Heart right ventricle (tissue), 16 donors: ENCODE measurements around the gene RHCG. TPM values are rescaled to one million over a fixed set of nuclear protein-coding genes. Genes with fewer than 3 reads are reported as not detected.

Experiments
- ATAC-seq, 8 donors: fragments of 200-7000 bp; cut with Tn5 transposase; one replicate each; pipeline ENCODE4 v1.9.1; 2020; ENCODE audit warnings: mild to moderate bottlenecking in 8 of 8, moderate library complexity in 8 of 8, moderate number of reproducible peaks in 1 of 8
- DNase-seq, 2 donors: peaks; one replicate each; pipeline ENCODE4 v3.0.0-alpha.2; 2020
- H3K27ac ChIP-seq, 10 donors: fragments of 200-600 bp; sonication (generic) in 2 of 10; one replicate each; pipeline versions ENCODE4 v1.5.0 to v1.8.0; 2020 to 2022; ENCODE audit warnings: mild to moderate bottlenecking in 3 of 10
- H3K27me3 ChIP-seq, 7 donors: fragments of 200-600 bp; one replicate each; pipeline ENCODE4 v1.8.0; 2021 to 2022; ENCODE audit warnings: mild to moderate bottlenecking in 2 of 7
- H3K36me3 ChIP-seq, 9 donors: fragments of 200-600 bp; sonication (generic) in 1 of 9; one replicate each; pipeline versions ENCODE4 v1.5.0 to v1.8.0; 2020 to 2022; ENCODE audit warnings: mild to moderate bottlenecking in 2 of 9
- H3K4me1 ChIP-seq, 9 donors: fragments of 200-600 bp; sonication (generic) in 1 of 9; one replicate each; pipeline versions ENCODE4 v1.5.0 to v1.8.0; 2020 to 2022; ENCODE audit warnings: mild to moderate bottlenecking in 4 of 9
- H3K4me3 ChIP-seq, 10 donors: fragments of 200-600 bp; sonication (generic) in 2 of 10; one replicate each; pipeline versions ENCODE4 v1.5.0 to v1.8.0; 2020 to 2022; ENCODE audit warnings: mild to moderate bottlenecking in 7 of 10, moderate library complexity in 2 of 10
- H3K9me3 ChIP-seq, 11 donors: fragments of 200-600 bp in 10 of 11; sonication (generic) in 2 of 11; one replicate each; pipeline versions ENCODE4 v1.5.0 to v1.8.0; 2013 to 2022; ENCODE audit warnings: mild to moderate bottlenecking in 2 of 11, control low read depth in 1 of 11, moderate library complexity in 1 of 11
- CTCF ChIP-seq, 9 donors: fragments of 200-600 bp; sonication (generic) in 2 of 9; IDR thresholded peaks; one replicate each; pipeline versions ENCODE4 v1.5.0 to v1.8.0; 2021 to 2022; ENCODE audit warnings: antibody characterized with exemption in 9 of 9, mild to moderate bottlenecking in 5 of 9, moderate library complexity in 1 of 9
- WGBS, 2 donors: extraction: QIAGEN DNeasy Blood & Tissue Kit; methylation state at CpG; one replicate each; pipeline ENCODE4 v1.1.7; 2013; ENCODE audit warnings: inconsistent platforms in 1 of 2; 5-methylcytosine and 5-hydroxymethylcytosine counted together
- intact Hi-C, 10 donors: fragments of 100-400 bp; cut with DNase I; formaldehyde crosslinking; loops; one replicate each; pipeline versions ENCODE4 v1.11.1 to v1.14.2; 2022
- polyA plus RNA-seq, 2 donors: library from polyadenylated mRNA; stranded (reverse); fragments of 200-250 nt; gene quantifications; one replicate each; pipeline ENCODE4 v1.2.3, GENCODE V29; 2013
- total RNA-seq, 10 donors: library from RNA; stranded (reverse); fragmentation: NEBNext Ultra II Directional in 3 of 10; extraction: Animal tissue kit (Norgen Biotek cat#: 25700) in 3 of 10; gene quantifications; one replicate each; pipeline versions ENCODE4 v1.2.1 to v1.2.4, GENCODE V29; 2021 to 2023
- donor health status: Arrhythmogenic right ventricular cardiomyopathy.
- donor health status: ischemic (EF 13 %, LVEDD 7.1; RV severe dilation, severe dysfunction).
- donor health status: healthy with polysubstance abuse.
- donor health status: DM: no; HTN: yes; CAD: no.
- donor health status: DM: no; HTN: no; CAD: no.
- donor health status: ischemic (EF 25% LVEDD 6.9; RV normal size, moderate dysfunction).
- donor health status: ischemic (EF 25% LVEDD 5.7; RV mildly dilated, moderate dysfunction).
- donor health status: healthy.
- donor health status: DM: yes; HTN: yes; CAD: no.
- donor health status: Ischemic cardiomyopathy.
- donor health status: ischemic (EF 35%, LVEDD 5.7; RV mildly dilated, moderate dysfunction).
- donor health status: nonischemic (EF 11% LVEDD 7.7; RV severe dilation, severe dysfunction).
- donor health status: DM: yes; HTN: yes; CAD: no.
- donor health status: PGD.
- donor health status: ischemic (EF 29% LVEDD 5.4; RV normal size, mild dysfunction).
- donor health status: nonischemic (EF 23%, LVEDD 6.1; RV moderate dilation, normal function).

Gene RHCG
- total and polyA plus RNA-seq, 12 donors = 0.32 to 1.9 (median 0.83) TPM; not detected in 6

DNA sequence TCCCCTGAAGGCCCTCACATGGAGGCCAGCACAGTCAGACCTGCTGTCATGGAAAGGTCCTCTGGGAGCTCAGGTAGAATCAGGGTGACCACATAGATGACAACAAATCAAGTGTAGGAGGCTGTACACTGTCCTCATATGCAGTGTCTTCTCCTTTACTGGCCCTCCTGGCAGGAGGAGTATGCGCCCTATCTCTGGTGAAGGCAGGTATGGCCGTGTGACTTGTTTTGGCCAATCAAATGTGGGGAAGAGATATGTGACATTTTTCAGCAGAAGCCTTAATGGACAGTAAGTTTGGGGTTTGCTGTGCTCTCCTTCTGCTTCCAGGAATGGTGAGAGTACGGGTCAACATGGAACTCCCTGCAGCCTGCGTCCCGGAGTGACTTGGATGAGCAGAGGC lies 69.9 kb downstream of the RHCG start:
- peaks cover 0 to 59% (median 45%) of the 10 kb centered on the region in 7 donors for H3K27me3 ChIP-seq
- ATAC-seq (no peak), DNase-seq (no peak)
- H3K4me3 ChIP-seq = no peak overlapping the region
- no peak overlapping the region for H3K27ac ChIP-seq
- H3K36me3 ChIP-seq = no peaks in the 10 kb centered on the region
- no peak for TF ChIP-seq CTCF (IDR thresholded peaks at IDR 0.05)
- intact Hi-C loops = loop anchor here in 1 of 10 donors (5.0 kb wide), 1 partner anchor 219 kb away; no protein-coding TSS in a partner anchor
- H3K9me3 ChIP-seq = no peaks in the 10 kb centered on the region
- peaks cover 0 to 16% (median 7%) of the 10 kb centered on the region in 9 donors for H3K4me1 ChIP-seq
- 85 to 88% methylated on average over 5 of the region's 5 CpGs for WGBS, 2 donors

- Histone ChIP-seq H3K36me3 (no peaks in the 10 kb centered on the region), H3K27ac (no peak overlapping the region), H3K9me3 (no peaks in the 10 kb centered on the region), H3K4me3 (no peak overlapping the region), H3K27me3 (peaks cover 0 to 83% (median 61%) of the 10 kb centered on the region in 7 donors), H3K4me1 (no peaks in the 10 kb centered on the region)
- intact Hi-C loops = loop anchor here in 1 of 10 donors (5.0 kb wide), 1 partner anchor 62 kb away; no protein-coding TSS in a partner anchor
- no peak for TF ChIP-seq CTCF (IDR thresholded peaks at IDR 0.05)
- 14 to 24% methylated on average over 8 of the region's 8 CpGs for WGBS, 2 donors
- DNase-seq (no peak), ATAC-seq (no peak)
Observed at GRCh38 chr15:89423981-89424380, 72.4 kb downstream of the RHCG start.

Other genes starting within 250 kb of the RHCG start
- 10 to 100 TPM; 31.1 to 52.5 (median 34.0) TPM for gene POLG, start 161.8 kb downstream of the RHCG start, total RNA-seq
- 10 to 100 TPM; 33.9 to 45.1 TPM for gene POLG, start 161.8 kb downstream of the RHCG start, polyA plus RNA-seq
- under 1 TPM in 4 of 10 donors, not detected in 6; 0.04 to 0.93 (median 0.15) TPM for gene TICRR, start 78.9 kb upstream of the RHCG start, total RNA-seq
- under 1 TPM; under 0.01 to 0.01 TPM for gene TICRR, start 78.9 kb upstream of the RHCG start, polyA plus RNA-seq
- gene KIF7, start 158.9 kb upstream of the RHCG start, total RNA-seq = 1 to 10 TPM; 1.6 to 4.7 (median 3.1) TPM
- gene KIF7, start 158.9 kb upstream of the RHCG start, polyA plus RNA-seq = 1 to 10 TPM; 1.5 to 3.7 TPM
- 10 to 100 TPM in 4 of 10 donors, 1 to 10 TPM in 4, under 1 TPM in 2; 0.30 to 45.3 (median 6.1) TPM for gene PLIN1, start 182.8 kb upstream of the RHCG start, total RNA-seq
- 10 to 100 TPM; 13.2 to 15.7 TPM for gene PLIN1, start 182.8 kb upstream of the RHCG start, polyA plus RNA-seq
- gene PEX11A, start 194.2 kb upstream of the RHCG start, total RNA-seq = 10 to 100 TPM in 1 of 10 donors, 1 to 10 TPM in 9; 6.0 to 14.3 (median 9.0) TPM
- gene PEX11A, start 194.2 kb upstream of the RHCG start, polyA plus RNA-seq = 1 to 10 TPM; 7.0 to 7.3 TPM
- gene WDR93, start 194.2 kb upstream of the RHCG start, total RNA-seq = under 1 TPM in 2 of 10 donors, not detected in 8; 0.15 TPM
- gene WDR93, start 194.2 kb upstream of the RHCG start, polyA plus RNA-seq = under 1 TPM in 1 of 2 donors, not detected in 1; 0.09 TPM